ENCODE results near the gene STYXL2.

Gene STYXL2

DNA sequence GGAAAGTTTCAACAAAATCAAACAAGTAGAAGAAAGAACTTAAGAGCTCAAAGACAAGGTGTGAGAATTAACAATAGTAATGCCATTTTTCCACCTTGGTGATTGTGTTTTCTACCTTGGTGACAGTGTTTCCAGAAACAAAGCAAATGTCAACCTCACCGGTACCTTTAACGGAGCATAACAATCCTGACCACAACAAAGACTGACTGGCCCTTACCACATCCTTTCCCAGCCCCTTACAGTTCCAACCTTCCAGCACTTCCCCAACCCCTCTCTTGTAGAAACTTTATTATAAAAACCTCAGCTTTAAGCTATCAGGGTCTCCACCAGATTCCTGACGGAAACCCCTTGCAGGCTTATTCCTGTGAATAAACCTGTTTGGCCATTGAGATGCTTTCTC, 16.7 kb downstream of the STYXL2 start:
- DNase-seq, result no peak

DNA sequence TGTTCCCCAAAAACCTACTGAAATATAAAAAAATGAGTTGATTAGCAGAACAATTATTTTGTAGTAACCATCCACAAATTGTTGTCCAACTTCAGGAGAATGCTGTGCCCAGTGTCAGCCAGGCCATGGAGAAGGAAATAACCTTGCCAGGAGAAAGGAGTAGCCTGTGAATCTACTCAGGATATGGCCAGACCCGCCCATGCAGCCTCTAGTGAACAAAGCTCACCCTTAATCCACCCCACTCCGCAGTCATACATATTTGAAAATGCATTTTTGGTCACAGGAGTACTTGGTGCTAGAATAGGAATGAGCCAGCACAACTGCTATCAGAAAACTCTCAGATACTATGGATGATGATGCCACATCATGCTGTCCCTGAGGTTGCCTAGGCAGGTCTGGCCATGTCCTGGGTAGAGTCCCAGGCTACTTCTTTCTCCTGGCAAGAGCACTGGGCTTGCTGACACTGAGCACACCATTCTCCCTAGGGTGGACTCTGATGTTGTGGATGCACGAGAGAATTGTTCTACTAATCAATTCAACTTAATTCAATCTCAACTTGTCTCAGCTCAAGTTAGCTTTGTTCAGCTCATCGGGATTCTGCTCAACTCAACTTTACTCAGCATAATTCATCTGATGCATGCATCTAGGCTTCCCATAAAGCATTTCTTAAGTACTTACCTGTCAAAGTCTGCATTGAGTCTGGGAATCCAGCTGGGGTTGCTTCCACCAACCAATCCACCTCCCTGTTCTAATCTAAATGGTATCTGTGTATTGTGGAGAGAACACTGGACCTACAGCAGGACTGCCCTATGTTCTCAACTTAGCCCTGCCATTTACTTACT, 18.2 kb downstream of the STYXL2 start:
- no peak for DNase-seq

DNA sequence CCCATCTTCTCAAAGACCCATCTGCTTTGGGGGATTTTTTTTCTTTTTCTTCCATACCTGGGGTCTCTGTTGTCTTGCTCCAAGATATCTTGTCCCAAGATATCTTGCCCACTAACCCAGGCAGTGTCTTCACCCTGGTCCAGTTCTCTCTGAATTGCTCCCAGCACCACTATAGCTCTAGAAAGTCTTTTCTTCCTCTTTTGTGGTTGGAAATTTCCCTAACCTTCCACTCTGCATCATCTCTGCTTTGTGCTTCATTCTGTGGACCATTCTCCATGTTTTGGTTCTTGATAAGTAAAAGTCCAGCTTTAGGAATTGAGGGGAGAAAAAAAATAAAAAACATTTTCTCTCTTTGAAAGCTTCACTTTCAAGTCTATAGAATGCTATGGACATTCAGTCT, 20.9 kb downstream of the STYXL2 start:
- DNase-seq, result no peak

DNA sequence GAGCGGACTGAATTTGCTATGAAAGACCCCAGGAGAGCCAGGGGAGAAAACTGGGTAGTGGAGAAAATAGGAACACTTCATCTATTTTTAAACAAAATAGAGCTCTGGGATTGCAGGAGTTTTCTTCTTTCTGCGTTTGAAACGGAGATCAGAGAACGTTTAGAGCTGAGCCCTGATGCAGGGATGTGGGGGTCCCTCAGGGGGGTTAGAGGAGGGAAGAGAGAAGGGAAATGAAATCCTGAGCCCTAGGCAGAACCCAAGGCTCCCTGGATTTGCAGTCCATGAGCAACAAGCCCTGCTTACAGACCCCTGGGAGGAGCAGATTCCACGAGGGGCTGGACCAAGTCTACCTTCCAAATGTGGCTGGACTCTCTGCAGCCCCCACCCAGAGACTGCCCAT, 21.8 kb downstream of the STYXL2 start:
- no peak for DNase-seq

DNA sequence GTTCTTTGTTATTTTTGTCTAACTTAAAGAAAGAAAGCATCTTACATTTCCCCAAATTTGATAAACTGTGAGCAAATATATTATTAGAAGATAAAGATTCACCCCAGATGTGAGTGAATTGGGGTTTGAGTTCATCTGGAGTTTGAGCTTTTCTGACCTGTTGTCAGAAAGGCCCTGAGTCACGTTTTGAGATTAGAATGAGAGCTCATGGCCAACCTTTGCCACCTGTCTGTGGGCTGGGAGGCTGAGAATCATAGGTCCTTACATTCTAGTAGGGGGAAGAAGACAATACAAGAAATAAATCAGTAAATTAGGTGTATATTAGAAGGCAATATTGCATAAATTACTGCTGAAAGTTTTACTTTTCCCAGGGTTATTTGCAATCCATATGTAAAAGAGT, 22.3 kb downstream of the STYXL2 start:
- no peak for DNase-seq

DNA sequence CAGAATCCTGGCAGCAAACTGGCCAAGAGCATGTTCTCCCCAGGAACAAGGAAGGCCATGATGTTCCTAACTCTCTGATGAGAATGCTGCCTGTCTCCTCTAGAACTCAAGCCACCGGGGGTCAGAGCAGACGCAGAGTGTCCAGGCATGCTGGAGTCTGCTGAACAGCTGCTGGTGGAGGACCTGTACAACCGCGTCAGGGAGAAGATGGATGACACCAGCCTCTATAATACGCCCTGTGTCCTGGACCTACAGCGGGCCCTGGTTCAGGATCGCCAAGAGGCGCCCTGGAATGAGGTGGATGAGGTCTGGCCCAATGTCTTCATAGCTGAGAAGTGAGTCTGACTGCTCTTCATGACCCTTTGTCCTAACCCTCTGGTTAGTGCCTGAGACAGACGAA, 23.4 kb downstream of the STYXL2 start:
- no peak for DNase-seq

DNA sequence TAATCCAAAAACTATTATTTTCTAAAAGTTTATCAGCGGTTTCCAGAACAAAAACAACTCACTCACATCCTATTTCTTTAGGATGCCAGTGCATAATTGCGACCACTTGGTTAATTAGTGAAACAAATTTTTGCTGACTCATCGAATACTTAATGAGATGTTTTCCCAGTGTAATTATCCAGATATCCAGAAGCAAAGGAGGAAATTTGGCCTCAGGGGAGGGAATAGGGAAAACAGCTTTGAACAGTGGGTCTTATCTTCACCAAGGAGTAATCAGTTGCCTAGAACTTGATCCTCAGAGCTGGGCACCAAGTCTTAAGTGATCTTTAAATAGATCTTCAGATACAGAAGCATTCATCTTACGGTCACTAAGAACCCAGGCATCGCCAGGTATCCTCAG, 24.3 kb downstream of the STYXL2 start:
- no peak for DNase-seq

DNA sequence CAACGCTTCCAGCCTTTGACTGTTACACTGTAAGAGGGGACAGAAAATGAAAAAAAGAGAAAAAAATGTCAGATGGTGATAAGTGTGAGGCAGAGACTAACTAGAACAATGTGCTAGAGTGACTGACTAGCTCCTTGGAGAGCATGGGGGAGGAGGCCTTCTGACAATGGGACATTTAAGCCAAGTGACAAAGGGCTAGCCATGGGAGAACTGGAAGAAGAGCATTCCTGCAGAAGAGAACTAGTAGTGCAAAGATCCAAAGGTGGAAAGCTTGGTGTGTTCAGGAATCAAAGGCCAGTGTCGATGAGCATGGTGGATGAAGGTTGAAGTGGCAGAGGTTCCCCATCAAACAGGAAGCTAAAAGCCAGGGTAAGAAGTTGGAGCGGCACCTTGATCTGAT, 25.8 kb downstream of the STYXL2 start:
- no peak for DNase-seq

DNA sequence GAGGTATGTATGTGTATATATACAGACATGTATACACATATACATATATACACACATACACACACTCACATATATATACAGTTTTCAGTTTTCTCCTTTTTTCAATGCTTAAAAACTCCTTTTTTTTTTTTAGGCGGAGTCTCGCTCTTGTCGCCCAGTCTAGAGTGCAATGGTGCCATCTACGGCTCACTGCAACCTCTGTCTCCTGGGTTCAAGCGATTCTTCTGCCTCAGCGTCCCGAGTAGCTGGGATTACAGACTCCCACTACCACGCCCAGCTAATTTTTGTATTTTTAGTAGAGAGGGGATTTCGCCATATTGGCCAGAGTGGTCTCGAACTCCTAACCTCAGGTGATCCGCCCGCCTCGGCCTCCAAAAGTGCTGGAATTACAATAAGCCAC, 27.0 kb downstream of the STYXL2 start:
- DNase-seq, result no peak

DNA sequence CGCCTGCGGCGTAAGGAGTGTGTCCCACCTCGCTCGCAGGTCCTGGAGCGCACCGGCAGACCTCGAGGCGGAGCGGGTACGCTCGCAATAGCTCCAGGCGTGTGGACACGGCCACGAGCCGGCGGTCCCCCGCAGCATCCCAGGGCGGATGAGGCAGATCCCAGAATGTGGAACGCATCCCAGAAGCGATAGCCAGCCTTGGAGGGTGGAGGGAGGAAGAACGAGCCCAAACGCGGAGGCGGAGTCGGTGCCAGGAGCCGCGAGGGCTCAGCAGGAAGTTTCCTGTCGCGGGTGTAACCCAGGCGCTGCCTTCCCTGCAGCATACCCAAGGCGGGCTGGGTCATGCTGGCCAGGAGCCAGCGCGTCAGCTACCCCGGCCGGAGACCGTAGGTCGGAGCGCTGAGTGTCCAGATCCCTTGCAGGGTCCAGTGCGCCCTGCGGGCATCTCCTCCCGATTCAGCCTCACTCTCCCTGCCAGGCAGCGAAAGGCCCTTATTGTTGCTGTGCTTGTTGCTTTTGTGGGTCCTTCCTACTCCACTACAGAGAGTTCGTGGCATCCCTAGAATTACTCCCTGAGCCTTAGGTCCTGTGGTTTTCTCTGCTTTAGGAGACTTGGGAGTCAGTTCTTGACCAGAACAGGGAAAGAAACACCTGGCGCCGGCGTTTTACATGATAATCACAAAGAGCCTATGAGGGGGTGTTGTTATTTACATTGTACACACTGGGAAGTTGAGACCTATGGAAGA, 27.7 kb downstream of the STYXL2 start:
- peak; percentile 53 for DNase-seq

DNA sequence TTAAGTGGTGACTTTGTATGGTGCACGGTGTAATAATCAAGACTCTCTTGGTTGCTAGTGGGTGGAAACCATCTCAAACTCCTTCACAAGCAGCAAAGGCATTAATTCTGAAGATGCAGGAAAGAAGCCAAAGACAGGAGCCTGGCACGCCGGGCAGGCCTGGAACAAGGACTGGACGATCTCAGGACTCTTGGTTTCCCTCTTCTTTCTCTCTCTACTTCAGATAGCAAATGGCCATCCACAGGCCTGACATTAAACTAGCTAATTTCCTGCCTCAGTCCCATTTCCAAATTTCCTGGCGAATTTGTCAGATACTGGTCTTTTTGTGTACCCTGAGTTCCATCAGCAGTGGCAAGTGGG, 28.2 kb downstream of the STYXL2 start:
- no peak for DNase-seq

DNA sequence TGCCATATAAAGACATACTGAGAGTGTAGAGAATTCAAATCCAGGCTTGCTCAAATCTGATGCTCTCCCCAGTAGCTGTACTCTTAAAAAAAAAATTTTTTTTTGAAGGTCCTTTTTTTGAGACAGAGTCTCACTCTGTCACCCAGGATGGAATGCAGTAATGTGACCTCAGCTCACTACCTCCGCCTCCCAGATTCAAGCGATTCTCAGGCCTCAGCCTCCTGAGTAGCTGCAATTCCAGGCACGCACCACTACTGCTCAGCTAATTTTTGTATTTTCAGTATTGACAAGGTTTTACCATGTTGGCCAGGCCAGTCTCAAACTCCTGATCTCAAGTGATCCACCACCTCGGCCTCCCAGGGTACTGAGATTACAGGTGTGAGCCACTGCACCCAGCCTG, 28.7 kb downstream of the STYXL2 start:
- no peak for DNase-seq

DNA sequence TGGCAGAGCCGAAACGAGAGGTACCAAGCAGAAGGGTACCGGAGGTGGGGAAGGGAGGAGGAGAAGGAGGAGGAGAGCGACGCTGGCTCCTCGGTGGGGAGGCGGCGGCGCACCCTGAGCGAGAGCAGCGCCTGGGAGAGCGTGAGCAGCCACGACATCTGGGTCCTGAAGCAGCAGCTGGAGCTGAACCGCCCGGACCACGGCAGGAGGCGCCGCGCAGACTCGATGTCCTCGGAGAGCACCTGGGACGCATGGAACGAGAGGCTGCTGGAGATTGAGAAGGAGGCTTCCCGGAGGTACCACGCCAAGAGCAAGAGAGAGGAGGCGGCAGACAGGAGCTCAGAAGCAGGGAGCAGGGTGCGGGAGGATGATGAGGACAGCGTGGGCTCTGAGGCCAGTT, 32.4 kb downstream of the STYXL2 start:
- no peak for DNase-seq

DNA sequence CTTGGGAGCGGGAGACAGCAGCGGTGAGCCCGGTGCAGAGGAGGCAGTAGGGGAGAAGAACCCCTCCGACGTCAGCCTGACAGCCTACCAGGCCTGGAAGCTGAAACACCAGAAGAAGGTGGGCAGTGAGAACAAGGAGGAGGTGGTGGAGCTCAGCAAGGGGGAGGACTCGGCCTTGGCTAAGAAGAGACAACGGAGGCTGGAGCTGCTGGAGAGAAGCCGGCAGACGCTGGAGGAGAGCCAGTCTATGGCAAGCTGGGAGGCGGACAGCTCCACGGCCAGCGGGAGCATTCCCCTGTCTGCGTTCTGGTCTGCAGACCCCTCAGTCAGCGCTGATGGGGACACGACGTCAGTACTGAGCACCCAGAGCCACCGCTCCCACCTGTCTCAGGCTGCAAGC, 32.9 kb downstream of the STYXL2 start:
- DNase-seq, result no peak

DNA sequence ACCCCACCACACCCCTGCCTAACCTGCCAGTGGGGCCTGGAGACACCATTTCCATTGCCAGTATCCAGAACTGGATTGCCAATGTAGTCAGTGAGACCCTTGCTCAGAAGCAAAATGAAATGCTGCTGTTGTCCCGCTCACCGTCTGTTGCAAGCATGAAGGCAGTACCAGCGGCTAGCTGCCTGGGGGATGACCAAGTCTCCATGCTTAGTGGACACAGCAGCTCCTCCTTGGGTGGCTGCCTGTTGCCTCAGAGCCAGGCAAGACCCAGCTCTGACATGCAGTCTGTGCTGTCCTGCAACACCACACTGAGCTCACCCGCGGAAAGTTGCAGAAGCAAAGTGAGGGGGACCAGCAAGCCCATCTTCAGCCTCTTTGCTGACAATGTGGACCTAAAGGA, 33.4 kb downstream of the STYXL2 start:
- no peak for DNase-seq

DNA sequence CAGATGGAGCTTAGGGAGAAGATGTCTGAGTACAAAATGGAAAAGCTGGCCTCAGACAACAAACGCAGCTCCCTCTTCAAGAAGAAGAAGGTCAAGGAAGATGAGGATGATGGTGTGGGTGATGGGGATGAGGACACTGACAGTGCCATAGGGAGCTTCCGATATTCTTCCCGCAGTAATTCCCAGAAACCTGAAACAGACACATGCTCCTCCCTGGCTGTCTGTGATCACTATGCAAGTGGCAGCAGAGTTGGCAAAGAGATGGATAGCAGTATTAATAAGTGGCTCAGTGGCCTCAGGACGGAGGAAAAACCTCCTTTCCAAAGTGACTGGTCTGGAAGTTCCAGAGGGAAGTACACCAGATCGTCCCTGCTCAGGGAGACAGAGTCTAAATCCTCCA, 33.8 kb downstream of the STYXL2 start:
- no peak for DNase-seq

DNA sequence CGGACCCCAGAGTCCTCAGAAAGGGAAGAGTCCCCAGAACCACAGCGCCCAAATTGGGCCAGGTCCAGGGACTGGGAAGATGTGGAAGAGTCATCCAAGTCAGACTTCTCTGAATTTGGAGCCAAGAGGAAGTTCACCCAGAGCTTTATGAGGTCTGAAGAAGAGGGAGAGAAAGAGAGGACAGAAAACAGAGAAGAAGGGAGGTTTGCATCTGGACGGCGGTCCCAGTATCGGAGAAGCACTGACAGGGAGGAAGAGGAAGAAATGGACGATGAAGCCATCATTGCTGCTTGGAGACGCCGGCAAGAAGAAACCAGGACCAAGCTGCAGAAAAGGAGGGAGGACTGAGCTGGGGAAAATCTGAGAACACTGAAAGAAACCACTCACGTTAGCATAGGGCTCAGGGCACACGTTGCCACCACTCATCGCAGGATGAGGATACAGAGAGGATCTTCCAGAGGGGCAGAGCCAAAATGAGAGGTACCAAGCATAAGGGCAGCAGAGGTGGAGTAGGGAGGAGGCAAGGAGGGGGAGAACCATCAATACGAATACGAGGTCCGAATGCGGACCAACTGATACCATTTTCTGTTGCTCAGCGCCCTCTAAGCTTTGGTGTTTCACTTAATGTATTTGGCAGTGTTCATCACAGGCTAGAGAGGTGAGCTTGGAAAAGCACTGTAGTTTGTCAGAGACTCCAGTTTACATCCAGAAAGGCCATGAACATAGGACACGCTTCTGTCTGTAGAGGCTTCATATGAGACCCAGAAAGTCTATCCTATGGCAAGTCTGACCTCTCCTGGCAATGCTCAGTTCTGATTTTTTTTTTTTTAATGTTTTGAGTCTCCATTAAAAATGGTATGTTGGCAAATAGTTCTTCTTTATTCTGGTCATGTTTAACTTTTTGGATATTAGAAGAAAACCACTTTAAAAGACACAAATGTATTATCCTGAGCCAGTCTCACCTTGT, 34.7 kb downstream of the STYXL2 start:
- no peak for DNase-seq

DNA sequence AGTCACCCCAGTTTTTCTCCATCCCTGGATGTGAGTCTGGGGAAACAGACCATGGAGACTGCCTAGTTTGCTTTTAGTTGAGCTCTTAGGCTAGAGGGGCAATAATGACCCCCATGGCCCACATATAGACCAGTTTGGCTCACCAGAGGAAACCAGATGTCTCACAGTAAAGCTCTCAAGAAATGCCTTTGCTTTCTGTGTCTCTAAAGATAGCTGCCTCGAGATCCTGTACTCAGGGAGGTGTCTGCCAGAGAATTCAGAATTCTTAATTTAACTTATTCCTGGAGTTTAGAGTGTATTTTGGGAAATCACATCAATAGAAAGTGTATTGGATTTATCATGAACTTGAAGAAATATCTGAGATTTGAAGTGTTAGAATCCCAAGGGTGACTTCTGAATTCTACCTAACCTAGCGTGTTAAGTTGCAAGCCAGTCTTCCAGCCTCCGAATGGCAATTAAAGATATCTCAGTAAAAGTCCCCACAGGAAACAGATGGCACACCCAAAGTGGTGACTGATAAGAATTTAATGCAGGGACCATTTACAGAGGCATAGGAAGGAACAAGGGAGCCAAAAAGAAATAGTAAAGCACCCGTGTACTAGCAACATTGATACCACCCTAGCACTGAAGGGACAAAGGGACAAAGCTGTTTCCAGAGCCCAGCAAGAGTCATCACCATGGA, 37.1 kb downstream of the STYXL2 start:
- DNase-seq, result no peak

DNA sequence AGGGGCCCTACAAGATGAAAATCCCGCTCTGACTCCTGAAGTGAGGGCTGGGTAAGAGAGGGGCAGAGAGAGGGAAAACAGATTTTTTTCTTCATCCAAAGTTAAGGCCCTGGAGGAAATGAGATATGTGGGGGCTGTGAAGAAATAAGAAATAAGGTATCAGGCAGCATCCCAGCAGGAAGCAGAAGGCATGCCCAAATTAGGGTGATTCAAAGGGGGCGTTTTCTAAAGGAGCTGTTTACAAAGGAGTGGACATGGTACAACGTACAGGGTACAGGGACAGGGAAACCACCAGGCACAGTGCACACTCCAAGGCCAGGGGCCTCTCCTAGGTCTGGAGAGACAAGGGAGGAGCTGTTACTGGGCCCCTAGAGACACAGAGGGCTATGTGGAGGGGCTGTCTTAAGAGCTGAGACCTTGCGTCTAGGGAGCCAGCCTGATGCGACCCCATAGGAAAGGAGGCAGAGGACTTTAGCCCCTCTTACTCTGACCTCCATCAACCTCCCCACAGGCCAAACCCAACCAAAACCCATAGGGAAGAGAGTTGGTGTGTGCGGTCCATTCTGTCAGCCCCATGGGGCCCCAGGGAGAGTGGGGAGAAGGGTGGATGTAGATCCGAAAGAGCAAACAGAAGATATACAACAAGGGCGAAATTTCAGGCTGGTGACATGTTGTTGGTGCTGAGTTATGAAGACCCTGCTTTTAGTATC, 38.6 kb downstream of the STYXL2 start:
- no peak for DNase-seq

DNA sequence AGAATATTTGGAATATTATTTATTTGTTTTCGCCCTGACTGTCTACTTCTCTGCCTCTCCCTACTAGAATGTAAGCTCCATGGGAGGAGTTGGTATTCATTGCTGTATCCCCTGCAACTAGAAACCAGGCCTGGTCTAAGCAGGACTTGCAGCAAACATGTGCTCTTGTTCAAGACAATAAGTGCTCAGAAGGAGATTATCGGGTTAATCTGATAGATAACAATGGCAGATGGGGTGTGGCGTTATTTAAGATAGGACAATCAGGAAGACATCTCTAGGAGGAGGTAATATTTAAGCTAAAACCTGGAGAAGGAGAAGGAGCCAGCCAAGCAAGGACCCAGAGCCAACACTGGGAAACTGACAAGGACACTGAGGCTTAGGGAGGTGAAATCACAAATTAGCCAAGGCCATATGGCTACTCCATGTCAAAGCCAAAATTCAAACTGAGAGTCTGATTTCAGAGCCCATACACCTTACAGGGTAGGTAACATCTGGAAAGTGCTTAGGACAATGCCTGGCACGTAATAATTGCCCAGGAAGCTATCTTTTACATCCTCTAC, 41.5 kb downstream of the STYXL2 start:
- no peak for DNase-seq

DNA sequence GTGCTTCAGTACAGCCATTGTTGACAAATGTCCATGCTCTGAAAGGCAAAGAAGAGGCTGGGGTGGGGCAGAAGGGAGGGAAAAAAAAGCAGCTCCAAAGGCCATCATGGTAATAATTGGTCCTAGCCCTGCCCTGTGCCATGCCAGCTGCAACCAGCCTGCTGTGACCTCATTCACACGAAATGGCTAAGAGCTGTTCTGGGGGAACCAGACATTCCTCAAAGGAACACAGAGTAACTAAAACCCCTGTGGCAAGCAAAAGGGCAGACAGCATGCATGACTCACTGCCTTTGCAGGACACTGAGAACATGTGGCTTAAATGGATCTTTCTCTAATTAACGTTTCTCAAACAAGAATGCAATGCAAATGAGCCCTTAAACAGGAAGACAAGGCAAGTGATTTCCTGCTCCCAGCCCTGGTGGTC, 42.3 kb downstream of the STYXL2 start:
- peak; percentile 71 for DNase-seq

DNA sequence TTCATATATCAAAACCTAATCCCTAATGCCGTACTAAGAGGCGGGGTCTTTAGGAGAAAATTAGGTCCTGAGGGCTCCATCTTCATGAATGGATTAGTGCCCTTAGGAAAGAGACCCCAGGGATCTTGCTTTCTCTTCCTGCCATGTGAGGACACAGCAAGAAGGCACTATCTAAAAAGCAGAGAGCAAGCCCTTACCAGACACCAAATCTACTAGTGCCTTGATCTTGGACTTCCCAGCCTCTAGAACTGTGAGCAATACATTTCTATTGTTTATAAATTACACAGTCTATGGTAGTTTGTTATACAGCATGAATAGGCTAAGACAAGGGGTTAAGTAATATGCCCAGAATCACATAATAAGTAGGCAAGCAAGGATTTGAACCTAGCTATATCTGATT, 42.9 kb downstream of the STYXL2 start:
- DNase-seq, result no peak

Measured in EL (cell line).